Right ventricle myocardium superior (tissue), 1 donor: ENCODE measurements around the gene PPM1L. TPM values are rescaled to one million over a fixed set of nuclear protein-coding genes. Genes with fewer than 3 reads are reported as not detected.
A peak's percentile ranks its signal among the peaks of the same experiment; 100 is the strongest.

Experiments used
- ATAC-seq: fragments of 200-7000 bp; cut with Tn5 transposase; one replicate; pipeline ENCODE4 v1.9.1; 2020; ENCODE audit warnings: mild to moderate bottlenecking; ENCODE audit not compliant: poor library complexity
- DNase-seq: peaks from one replicate; pipeline ENCODE4 v3.0.0-alpha.2; 2020
- intact Hi-C: fragments of 100-400 bp; cut with DNase I; formaldehyde crosslinking; loops from one replicate; pipeline ENCODE4 v1.11.2; 2022
- total RNA-seq: library from RNA; stranded (reverse); fragmentation: NEBNext Ultra II Directional; extraction: Animal tissue kit (Norgen Biotek cat#: 25700); gene quantifications from one replicate; pipeline ENCODE4 v1.2.1, GENCODE V29; 2021
- donor health status: DM: no; HTN: yes; CAD: no; lungs with severe emphysema.

The PPM1L gene
- total RNA-seq, 1 donor from 2014 or later: 62.3 TPM

DNA sequence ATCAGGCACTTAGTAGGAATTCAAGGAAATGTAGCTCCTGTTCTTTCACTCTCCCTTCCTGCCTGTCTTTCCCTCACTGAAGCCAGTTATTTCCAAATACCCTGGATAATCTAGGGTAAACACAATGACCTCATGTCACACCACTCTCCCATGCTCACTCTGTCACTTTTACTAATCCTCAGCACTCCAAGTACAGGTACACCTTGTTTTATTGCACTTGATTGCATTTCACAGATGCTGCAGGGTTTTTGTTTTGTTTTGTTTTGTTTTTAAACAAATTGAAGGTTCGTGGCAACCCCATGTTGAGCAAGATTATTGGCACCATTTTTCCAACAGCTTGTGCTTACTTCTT, 40.8 kb downstream of the PPM1L start:
- intact Hi-C loops: no loop called here
- peak; percentile 75 for ATAC-seq
- DNase-seq: no peak

DNA sequence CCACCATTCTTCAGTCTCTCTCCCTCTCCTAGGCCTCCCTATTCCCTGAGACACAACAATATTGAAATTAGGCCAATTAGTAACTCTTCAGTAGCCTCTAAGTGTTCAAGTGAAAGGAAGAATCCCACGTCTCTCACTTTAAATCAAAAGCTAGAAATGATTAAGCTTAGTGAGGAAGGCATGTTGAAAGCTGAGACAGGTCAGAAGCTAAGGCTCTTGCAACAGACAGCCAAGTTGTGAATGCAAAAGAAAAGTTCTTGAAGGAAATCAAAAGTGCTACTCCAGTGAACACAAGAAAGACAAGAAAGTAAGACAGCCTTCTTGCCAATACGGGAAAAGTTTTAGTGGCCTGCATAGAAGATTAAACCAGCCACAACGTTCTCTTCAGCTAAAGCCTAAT, 41.3 kb downstream of the PPM1L start:
- ATAC-seq (no peak), DNase-seq (no peak)
- intact Hi-C loops: no loop called here

DNA sequence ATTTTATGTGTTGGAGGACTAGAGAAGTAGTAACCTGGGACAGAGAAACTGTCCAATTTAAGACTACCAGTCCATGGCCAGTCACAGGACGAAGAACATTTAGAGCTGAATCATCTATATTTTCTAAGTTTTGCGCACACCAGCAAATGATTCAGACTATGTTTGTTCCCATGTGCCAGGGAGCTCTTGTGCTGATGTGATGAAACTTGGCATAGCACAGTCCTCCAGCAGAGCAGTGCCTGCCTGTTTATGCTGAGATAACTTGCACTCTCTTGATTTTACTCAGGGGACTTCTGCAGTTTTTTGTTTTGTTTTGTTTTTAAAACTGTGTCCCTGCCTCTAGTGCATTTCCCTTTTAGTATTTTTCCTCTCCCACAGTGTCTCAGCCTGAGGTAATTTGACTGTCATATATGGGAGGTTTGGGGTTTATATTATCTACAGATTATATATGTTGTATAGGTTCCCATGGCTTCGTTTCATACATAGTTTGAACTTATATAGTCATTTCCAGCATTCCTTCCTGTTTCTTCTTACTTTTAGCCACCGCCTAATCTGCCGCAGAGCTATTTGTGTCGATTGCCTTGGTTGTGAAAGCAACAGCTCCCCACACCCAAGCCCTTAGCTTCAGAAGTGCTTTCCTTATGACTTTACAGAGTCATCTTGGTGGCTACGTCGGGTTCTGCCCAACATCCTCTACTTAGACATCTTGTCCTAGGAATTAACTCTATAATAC, 45.5 kb downstream of the PPM1L start:
- DNase-seq (peak; percentile 50), ATAC-seq (peak; percentile 87)
- intact Hi-C loops: loop anchor here (10.0 kb wide), 2 partner anchors 47 to 73 kb away; partner anchors contain the start of gene PPM1L

- peak; percentile 73 for DNase-seq
- intact Hi-C loops: loop anchor here (10.0 kb wide), 2 partner anchors 50 to 70 kb away; partner anchors contain the start of gene PPM1L
- ATAC-seq: peak; percentile 73
Observed at GRCh38 chr3:160804762-160805161, 48.7 kb downstream of the PPM1L start.

DNA sequence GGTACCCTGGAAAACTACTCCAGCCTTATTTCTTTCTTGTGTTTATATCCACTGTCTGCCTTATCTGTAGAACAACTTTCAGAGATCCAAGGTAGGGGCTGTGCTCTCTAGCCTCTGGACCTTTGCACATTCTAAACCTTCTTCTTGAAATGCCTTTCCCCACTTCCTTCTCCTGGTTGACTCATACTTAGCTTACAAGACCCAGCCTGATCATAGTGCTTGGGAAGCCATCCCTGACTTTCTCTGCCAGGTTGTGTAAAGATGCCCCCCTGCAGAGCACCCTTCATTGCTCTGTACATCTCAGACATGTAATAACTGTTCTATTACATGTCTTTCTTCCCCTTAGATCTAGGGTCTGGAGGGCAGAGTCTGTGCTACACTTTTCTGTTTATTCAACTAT, 50.1 kb downstream of the PPM1L start:
- DNase-seq (no peak), ATAC-seq (no peak)
- intact Hi-C loops: loop anchor here (10.0 kb wide), 2 partner anchors 51 to 69 kb away; partner anchors contain the start of gene PPM1L

- intact Hi-C loops: loop anchor here (10.0 kb wide), 2 partner anchors 52 to 68 kb away; partner anchors contain the start of gene PPM1L
- ATAC-seq (no peak), DNase-seq (no peak)
Observed at GRCh38 chr3:160806686-160807085, 50.7 kb downstream of the PPM1L start.

DNA sequence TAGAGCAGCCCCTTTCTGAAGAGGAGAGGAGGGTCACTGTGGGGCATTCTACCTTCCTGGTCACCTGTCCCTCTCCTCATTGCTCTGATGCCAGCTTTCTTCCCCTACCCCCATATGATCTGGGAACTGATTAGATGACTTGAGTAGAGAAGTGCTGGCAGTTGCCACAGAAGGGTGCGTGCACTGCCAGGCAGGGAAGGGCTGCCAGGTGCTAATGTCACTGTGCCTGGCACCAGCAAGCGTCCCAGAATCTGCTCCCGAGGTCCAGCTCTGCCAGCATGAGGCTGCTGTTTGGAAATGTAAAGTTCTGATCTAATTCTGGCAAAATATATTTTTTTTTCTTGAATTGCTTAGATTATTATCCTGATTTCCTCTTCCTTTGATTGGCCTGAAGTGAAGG, 52.8 kb downstream of the PPM1L start:
- ATAC-seq (peak; percentile 84), DNase-seq (peak; percentile 64)
- intact Hi-C loops: loop anchor here (10.0 kb wide), 2 partner anchors 54 to 66 kb away; partner anchors contain the start of gene PPM1L

GRCh38 chr3:160809453-160809852, 53.4 kb downstream of the PPM1L start:
- intact Hi-C loops: loop anchor here (10.0 kb wide), 2 partner anchors 55 to 65 kb away; partner anchors contain the start of gene PPM1L
- DNase-seq: no peak
- peak; percentile 32 for ATAC-seq

- ATAC-seq (peak; percentile 25), DNase-seq (no peak)
- intact Hi-C loops: no loop called here
Observed at GRCh38 chr3:160810362-160811236, 54.6 kb downstream of the PPM1L start.

DNA sequence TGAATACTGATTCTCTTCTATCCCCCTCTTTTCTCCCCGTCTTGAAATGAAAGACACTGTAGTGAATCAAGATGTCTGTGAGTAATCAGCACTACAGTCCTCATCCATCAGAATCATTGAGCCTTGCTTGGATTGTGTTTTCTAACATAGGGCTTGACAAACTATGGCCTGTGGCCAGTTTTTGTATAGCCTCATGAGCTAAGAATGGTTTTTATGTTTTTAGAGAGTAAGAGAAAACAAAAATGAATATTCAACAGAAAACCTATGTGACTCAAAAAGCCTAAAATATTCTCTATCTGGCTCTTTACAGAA, 55.2 kb downstream of the PPM1L start:
- DNase-seq (no peak), ATAC-seq (no peak)
- intact Hi-C loops: no loop called here

DNA sequence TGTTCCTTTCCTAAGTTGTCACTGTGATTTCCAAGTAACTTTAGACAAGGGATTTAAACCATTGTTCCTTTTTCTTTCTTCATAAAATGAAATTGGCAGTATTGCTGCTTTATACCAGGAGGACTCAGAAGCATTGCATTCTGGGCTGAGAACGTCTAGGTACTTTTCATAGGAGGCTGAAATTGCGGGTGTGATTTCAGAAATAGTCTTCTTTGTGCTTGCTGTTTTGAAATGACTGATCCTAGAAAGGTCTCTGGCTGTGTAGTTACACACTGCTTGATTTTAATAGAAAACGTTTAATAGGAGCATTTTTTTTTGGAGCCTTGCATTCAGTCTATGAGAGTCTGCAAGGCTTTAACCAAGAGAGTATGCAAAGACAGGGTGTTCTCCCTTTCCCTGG, 56.3 kb downstream of the PPM1L start:
- DNase-seq (no peak), ATAC-seq (no peak)
- intact Hi-C loops: no loop called here

GRCh38 chr3:160815280-160815679, 59.2 kb downstream of the PPM1L start:
- no peak for ATAC-seq
- intact Hi-C loops: no loop called here
- DNase-seq: no peak

- ATAC-seq (no peak), DNase-seq (no peak)
- intact Hi-C loops: no loop called here
Observed at GRCh38 chr3:160820022-160820421, 64.0 kb downstream of the PPM1L start.

GRCh38 chr3:160820430-160820829, 64.4 kb downstream of the PPM1L start:
- DNase-seq: no peak
- intact Hi-C loops: no loop called here
- ATAC-seq: no peak

GRCh38 chr3:160822936-160823335, 66.9 kb downstream of the PPM1L start:
- intact Hi-C loops: no loop called here
- ATAC-seq (no peak), DNase-seq (no peak)

DNA sequence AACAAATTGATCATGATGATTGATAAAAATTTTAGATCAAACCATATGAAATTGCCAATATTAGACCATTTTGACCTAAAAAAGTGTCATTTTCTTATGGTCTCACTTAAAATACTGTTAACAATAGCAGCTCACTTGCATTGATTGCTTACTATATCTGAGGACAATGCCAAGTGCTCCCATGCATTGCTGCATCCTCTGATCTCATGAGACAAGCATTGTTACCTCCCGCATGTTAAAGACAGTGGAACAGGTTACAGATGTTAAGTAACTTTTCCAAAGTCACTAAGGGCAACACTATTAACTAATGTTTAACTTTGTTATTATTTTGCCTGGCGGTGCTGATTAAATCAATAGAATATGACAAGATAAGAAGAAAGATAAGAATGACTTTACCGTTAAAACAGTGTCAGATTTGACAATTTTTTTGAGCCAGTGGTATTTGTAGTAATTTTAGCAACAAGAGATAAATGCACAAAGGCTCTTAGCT, 69.3 kb downstream of the PPM1L start:
- DNase-seq (no peak), ATAC-seq (no peak)
- intact Hi-C loops: no loop called here

- intact Hi-C loops: no loop called here
- DNase-seq (no peak), ATAC-seq (no peak)
Observed at GRCh38 chr3:160826408-160826807, 70.4 kb downstream of the PPM1L start.

DNA sequence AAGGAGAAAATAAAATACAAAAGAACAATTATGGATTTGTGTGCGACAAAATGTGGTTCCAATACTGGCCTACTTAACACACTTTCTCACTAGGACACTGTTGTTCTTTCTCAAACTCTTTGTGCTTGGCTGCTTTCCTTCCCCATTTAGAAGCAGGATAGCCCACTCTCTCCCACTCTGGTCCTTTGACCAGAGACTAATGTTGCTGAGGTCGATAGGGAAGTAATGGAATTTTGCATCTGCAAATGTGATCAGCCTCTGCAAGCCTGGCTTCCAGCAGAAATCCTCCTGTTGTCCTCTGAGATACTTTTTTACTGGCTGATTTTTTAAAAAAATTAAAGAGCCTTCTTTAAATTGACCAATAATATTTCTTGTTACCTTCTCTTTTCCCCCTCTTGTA, 71.0 kb downstream of the PPM1L start:
- no peak for ATAC-seq
- intact Hi-C loops: no loop called here

GRCh38 chr3:160827516-160827915, 71.5 kb downstream of the PPM1L start:
- DNase-seq (no peak), ATAC-seq (no peak)
- intact Hi-C loops: no loop called here

More for the DNA sequence above, 71.0 kb downstream of the PPM1L start:
- DNase-seq: no peak

GRCh38 chr3:160828880-160829279, 72.8 kb downstream of the PPM1L start:
- no peak for ATAC-seq

More at GRCh38 chr3:160828880-160829279, 72.8 kb downstream of the PPM1L start:
- intact Hi-C loops: no loop called here
- no peak for DNase-seq
